ENCODE data around the gene ZNF253.

GRCh38 chr19:19860756-19861390, 4.8 kb upstream of the ZNF253 start:
- TF ChIP-seq CREB1 (CRISPR knock-in tag; IDR thresholded peaks at IDR 0.05; ENCODE audit: low read depth) = no peak
- TF ChIP-seq CTCF (conservative IDR thresholded peaks at IDR 0.05; ENCODE audit: low read depth in 2 of 2) = no peak
- TF ChIP-seq POLR2AphosphoS5 (IDR thresholded peaks at IDR 0.05; ENCODE audit: low read depth) = peak; percentile 96
- TF ChIP-seq EZH2phosphoT487 (IDR thresholded peaks at IDR 0.05; ENCODE audit: unreplicated experiment) = no peak
- no peak for TF ChIP-seq ZNF331 (CRISPR knock-in tag; IDR thresholded peaks at IDR 0.05; ENCODE audit: low read depth)
- TF ChIP-seq EZH2 (IDR thresholded peaks at IDR 0.05; ENCODE audit: low read depth, unreplicated experiment) = no peak
